CD14-positive monocyte (primary cell): ENCODE results near the gene SPAG17. TPM values are rescaled to one million over a fixed set of nuclear protein-coding genes. Genes with fewer than 3 reads are reported as not detected.

Experiments
- DNase-seq, 3 donors: peaks; one replicate each; pipeline ENCODE4 v3.0.0-alpha.2; 2011 to 2022
- H2AFZ ChIP-seq: 2 replicates; pipeline ENCODE4 v1.6.0; 2012; ENCODE audit warnings: mild to moderate bottlenecking, low read depth, low read length, inconsistent platforms; ENCODE audit not compliant: insufficient read depth, poor library complexity, severe bottlenecking
- H3K27ac ChIP-seq, 2 donors: 1 replicate in 1 of 2; 2 replicates in 1 of 2; pipeline ENCODE4 v1.5.1; 2012 to 2013; ENCODE audit warnings: low read length in 2 of 2, control low read depth in 1 of 2, inconsistent platforms in 1 of 2, low read depth in 1 of 2, mild to moderate bottlenecking in 1 of 2
- H3K27me3 ChIP-seq, 2 donors: one replicate each; pipeline versions ENCODE4 v1.6.0 to v1.6.1; 2011 to 2013; ENCODE audit warnings: low read length in 2 of 2; ENCODE audit not compliant: control insufficient read depth in 2 of 2, insufficient read depth in 2 of 2
- H3K36me3 ChIP-seq, 2 donors: replicated peaks in 1 of 2; 1 replicate in 1 of 2; 2 replicates in 1 of 2; pipeline versions ENCODE4 v1.5.1 to v1.6.1; 2012 to 2013; ENCODE audit warnings: low read length in 2 of 2, control low read depth in 1 of 2, inconsistent platforms in 1 of 2, mild to moderate bottlenecking in 1 of 2; ENCODE audit not compliant: insufficient read depth in 2 of 2, control insufficient read depth in 1 of 2
- H3K4me1 ChIP-seq, 2 donors: 1 replicate in 1 of 2; 2 replicates in 1 of 2; pipeline versions ENCODE4 v1.5.1 to v1.6.1; 2012 to 2013; ENCODE audit warnings: low read length in 2 of 2, control low read depth in 1 of 2, inconsistent platforms in 1 of 2, mild to moderate bottlenecking in 1 of 2, moderate library complexity in 1 of 2; ENCODE audit not compliant: insufficient read depth in 2 of 2, control insufficient read depth in 1 of 2
- H3K4me2 ChIP-seq: replicated peaks from 2 replicates; pipeline ENCODE3; 2012; ENCODE audit warnings: low read length, moderate library complexity, mild to moderate bottlenecking; ENCODE audit not compliant: poor library complexity, severe bottlenecking; ENCODE audit errors: extremely low read depth
- H3K4me3 ChIP-seq, 3 experiments: fragments of 200-600 bp in 1 of 3; sonication (generic) in 1 of 3; replicated peaks in 1 of 3; 1 replicate in 2 of 3; 2 replicates in 1 of 3; pipeline ENCODE4 v1.5.1; 2011 to 2013; ENCODE audit warnings: low read length in 3 of 3, mild to moderate bottlenecking in 3 of 3, control low read depth in 2 of 3, low read depth in 2 of 3, inconsistent platforms in 1 of 3, moderate library complexity in 1 of 3
- H3K79me2 ChIP-seq: 2 replicates; pipeline ENCODE4 v1.6.0; 2012; ENCODE audit warnings: mild to moderate bottlenecking, control low read depth, inconsistent platforms, low read length, moderate library complexity; ENCODE audit not compliant: insufficient read depth
- H3K9ac ChIP-seq: 2 replicates; pipeline ENCODE4 v1.6.0; 2017; ENCODE audit warnings: low read length, mild to moderate bottlenecking; ENCODE audit not compliant: insufficient read depth, poor library complexity, severe bottlenecking
- H3K9me3 ChIP-seq, 2 donors: replicated peaks in 1 of 2; 1 replicate in 1 of 2; 2 replicates in 1 of 2; pipeline versions ENCODE4 v1.5.1 to v1.6.1; 2012 to 2013; ENCODE audit warnings: low read length in 2 of 2, control low read depth in 1 of 2; ENCODE audit not compliant: control insufficient read depth in 1 of 2, insufficient read depth in 1 of 2
- H4K20me1 ChIP-seq: 2 replicates; pipeline ENCODE4 v1.6.0; 2012; ENCODE audit warnings: mild to moderate bottlenecking, low read length, control low read depth, moderate library complexity; ENCODE audit not compliant: insufficient read depth
- H3K27ac Mint-ChIP-seq, 7 donors: one replicate each; pipeline ENCODE4 v1.8.0; 2020; ENCODE audit warnings: mild to moderate bottlenecking in 7 of 7, mixed read lengths in 7 of 7, moderate library complexity in 6 of 7, inconsistent platforms in 2 of 7
- H3K27me3 Mint-ChIP-seq, 3 donors: one replicate each; pipeline ENCODE4 v1.8.0; 2021 to 2022; ENCODE audit warnings: low read depth in 3 of 3, mild to moderate bottlenecking in 3 of 3, mixed read lengths in 3 of 3, moderate library complexity in 3 of 3, inconsistent platforms in 1 of 3
- H3K36me3 Mint-ChIP-seq, 2 donors: one replicate each; pipeline ENCODE4 v1.8.0; 2020; ENCODE audit warnings: mixed read lengths in 2 of 2, inconsistent platforms in 1 of 2, mild to moderate bottlenecking in 1 of 2
- H3K4me1 Mint-ChIP-seq: one replicate; pipeline ENCODE4 v1.8.0; 2020; ENCODE audit warnings: mild to moderate bottlenecking, mixed read lengths
- H3K4me3 Mint-ChIP-seq, 2 donors: one replicate each; pipeline ENCODE4 v1.8.0; 2020; ENCODE audit warnings: mild to moderate bottlenecking in 2 of 2, mixed read lengths in 2 of 2, moderate library complexity in 1 of 2
- H3K9me3 Mint-ChIP-seq, 7 donors: one replicate each; pipeline ENCODE4 v1.8.0; 2020 to 2022; ENCODE audit warnings: mixed read lengths in 7 of 7, mild to moderate bottlenecking in 6 of 7, moderate library complexity in 6 of 7, inconsistent platforms in 2 of 7
- CTCF ChIP-seq: fragments of 200-600 bp; IDR thresholded peaks from one replicate; pipeline ENCODE4 v1.8.0; 2022; ENCODE audit warnings: antibody characterized with exemption, mild to moderate bottlenecking
- WGBS: methylation state at CpG from one replicate; pipeline ENCODE4 v1.1.5; 2013; ENCODE audit warnings: missing lambda C conversion rate; ENCODE audit not compliant: insufficient coverage; 5-methylcytosine and 5-hydroxymethylcytosine counted together
- intact Hi-C, 2 donors: fragments of 100-400 bp; cut with micrococcal nuclease; formaldehyde crosslinking; loops; one replicate each; pipeline versions ENCODE4 v1.15.0 to v1.15.1; 2023
- polyA plus RNA-seq, 3 donors: library from polyadenylated mRNA; depleted of rRNA in 1 of 3; unstranded in 2 of 3; stranded (reverse) in 1 of 3; fragments of 300-500 nt in 2 of 3; fragments of >200 nt in 1 of 3; fragmentation: Illumina TruSeq in 2 of 3; gene quantifications; 1 replicate in 2 of 3; 2 replicates in 1 of 3; pipeline ENCODE4 v1.2.3, GENCODE V29; 2012 to 2021

The SPAG17 gene
- polyA plus RNA-seq, 3 donors, result 0.26 to 0.87 (median 0.68) TPM

GRCh38 chr1:117930484-117930883 lies 254.5 kb downstream of the SPAG17 start:
- peak overlapping the region; percentile 76 for H3K9ac ChIP-seq
- H3K79me2 ChIP-seq, result peaks cover 73% of the 10 kb centered on the region
- peak overlapping the region; percentile 88 for H2AFZ ChIP-seq
- TF ChIP-seq CTCF, result no peak
- Mint-ChIP-seq H3K27ac (peak overlapping the region in 6 of 7 donors; percentile 5 to 99 (median 65)), H3K4me1 (peaks cover 50% of the 10 kb centered on the region), H3K4me3 (peak overlapping the region; percentile 94 to 96), H3K9me3 (peaks cover 0 to 2% (median 0%) of the 10 kb centered on the region in 7 donors), H3K27me3 (no peaks in the 10 kb centered on the region), H3K36me3 (peaks cover 12 to 14% of the 10 kb centered on the region in 2 donors)
- H3K27ac ChIP-seq, result peak overlapping the region in 1 of 2 donors; percentile 89
- H3K4me1 ChIP-seq, result peaks cover 34 to 54% of the 10 kb centered on the region in 2 donors
- peak overlapping the region; percentile 78 to 92 (median 90) for H3K4me3 ChIP-seq
- no peaks in the 10 kb centered on the region for H3K27me3 ChIP-seq
- H3K4me2 ChIP-seq, result peak overlapping the region; percentile 88
- H3K36me3 ChIP-seq, result peaks cover 16 to 21% of the 10 kb centered on the region in 2 donors
- intact Hi-C loops, result no loop called here
- H4K20me1 ChIP-seq, result peaks cover 38% of the 10 kb centered on the region
- 6% methylated on average over 6 of the region's 6 CpGs for whole genome bisulfite sequencing
- no peak for DNase-seq
- H3K9me3 ChIP-seq, result no peaks in the 10 kb centered on the region

GRCh38 chr1:117930173-117930447 lies 254.9 kb downstream of the SPAG17 start:
- H3K4me1 Mint-ChIP-seq, result peaks cover 53% of the 10 kb centered on the region
- intact Hi-C loops, result no loop called here

More at GRCh38 chr1:117930173-117930447, 254.9 kb downstream of the SPAG17 start:
- Histone ChIP-seq H3K4me1 (peaks cover 38 to 58% of the 10 kb centered on the region in 2 donors), H3K4me2 (peak overlapping the region; percentile 88), H2AFZ (peak overlapping the region; percentile 88), H3K79me2 (peaks cover 76% of the 10 kb centered on the region), H3K36me3 (peaks cover 13 to 20% of the 10 kb centered on the region in 2 donors), H4K20me1 (peaks cover 42% of the 10 kb centered on the region), H3K27ac (peak overlapping the region in 1 of 2 donors; percentile 89), H3K27me3 (no peaks in the 10 kb centered on the region), H3K4me3 (peak overlapping the region; percentile 78 to 92 (median 90)), H3K9ac (peak overlapping the region; percentile 76), H3K9me3 (no peaks in the 10 kb centered on the region)
- peak overlapping the region; percentile 36 to 99 (median 98) for H3K27ac Mint-ChIP-seq
- no peak for TF ChIP-seq CTCF
- peak overlapping the region; percentile 94 to 96 for H3K4me3 Mint-ChIP-seq
- DNase-seq, result no peak
- peaks cover 0 to 2% (median 0%) of the 10 kb centered on the region in 7 donors for H3K9me3 Mint-ChIP-seq
- peaks cover 12 to 14% of the 10 kb centered on the region in 2 donors for H3K36me3 Mint-ChIP-seq
- WGBS, result 0% methylated on average over 12 of the region's 12 CpGs
- H3K27me3 Mint-ChIP-seq, result no peaks in the 10 kb centered on the region
